Hair follicular keratinocyte (primary cell): ENCODE data around the gene HUS1B. TPM values are rescaled to one million over a fixed set of nuclear protein-coding genes. Genes with fewer than 3 reads are reported as not detected.

ENCODE experiments used
- total RNA-seq: library from RNA; depleted of rRNA; stranded (reverse); fragments of >200 nt; gene quantifications from 2 replicates; pipeline ENCODE4 v1.2.3, GENCODE V29; 2015

The HUS1B gene
- 0.34 and 0.55 TPM in 2 replicates for total RNA-seq

GRCh38 chr6:656460-657252 is at the start of gene HUS1B:
HUS1B (minus strand) TSS chr6:657100; CDS start chr6:656944, 156 bp downstream.

GRCh38 chr6:692858-693722 is 36.2 kb upstream of the HUS1B start, which contains the start of gene EXOC2:
EXOC2 (minus strand) TSS chr6:693139; CDS start chr6:637818, 55,321 bp downstream.

Other genes starting within 250 kb of the HUS1B start
- 24.0 and 26.8 TPM in 2 replicates for gene EXOC2, start 36.0 kb upstream of the HUS1B start, total RNA-seq